ENCODE measurements around the gene RAB14.

GRCh38 chr9:121171236-121171635 is 30.4 kb downstream of the RAB14 start:
- TF ChIP-seq SUZ12 (IDR thresholded peaks at IDR 0.05; ENCODE audit: extremely low read depth, insufficient read depth, insufficient read length) (no peak), ZNF274 (IDR thresholded peaks at IDR 0.05; ENCODE audit: low read depth, low read length) (no peak)

Measured in NT2/D1 (cell line).